Lung (tissue), 13 donors: ENCODE data around the gene CCDC157. TPM values are rescaled to one million over a fixed set of nuclear protein-coding genes. Genes with fewer than 3 reads are reported as not detected.

Experiments
- ATAC-seq: fragments of 200-7000 bp; cut with Tn5 transposase; one replicate; pipeline ENCODE4 v1.9.1; 2020; ENCODE audit warnings: moderate number of reproducible peaks; ENCODE audit not compliant: insufficient read depth, low FRiP score
- DNase-seq, 3 donors: peaks; one replicate each; pipeline ENCODE4 v3.0.0-alpha.2; 2013 to 2017
- H3K27ac ChIP-seq, 2 donors: one replicate each; pipeline ENCODE4 v1.5.1; 2013; ENCODE audit warnings: mild to moderate bottlenecking in 2 of 2, moderate library complexity in 2 of 2, control low read depth in 1 of 2, inconsistent platforms in 1 of 2, low read depth in 1 of 2, low read length in 1 of 2
- H3K27me3 ChIP-seq, 3 donors: one replicate each; pipeline ENCODE4 v1.5.1; 2013; ENCODE audit warnings: low read length in 2 of 3; ENCODE audit not compliant: control insufficient read depth in 3 of 3, insufficient read depth in 3 of 3
- H3K36me3 ChIP-seq, 4 donors: one replicate each; pipeline ENCODE4 v1.5.1; 2013; ENCODE audit warnings: low read length in 4 of 4, mild to moderate bottlenecking in 1 of 4, moderate library complexity in 1 of 4; ENCODE audit not compliant: control insufficient read depth in 4 of 4, insufficient read depth in 4 of 4
- H3K4me1 ChIP-seq, 5 donors: one replicate each; pipeline ENCODE4 v1.5.1; 2013; ENCODE audit warnings: low read length in 5 of 5, mild to moderate bottlenecking in 2 of 5, moderate library complexity in 1 of 5; ENCODE audit not compliant: control insufficient read depth in 5 of 5, insufficient read depth in 5 of 5
- H3K4me3 ChIP-seq: one replicate; pipeline ENCODE4 v1.5.1; 2013; ENCODE audit warnings: mild to moderate bottlenecking, control low read depth, moderate library complexity
- H3K9ac ChIP-seq, 2 donors: one replicate each; pipeline ENCODE4 v1.5.1; 2013; ENCODE audit warnings: low read length in 2 of 2, control low read depth in 1 of 2; ENCODE audit not compliant: insufficient read depth in 1 of 2
- H3K9me3 ChIP-seq, 4 donors: one replicate each; pipeline ENCODE4 v1.5.1; 2013; ENCODE audit warnings: low read length in 3 of 4, mild to moderate bottlenecking in 1 of 4, moderate library complexity in 1 of 4; ENCODE audit not compliant: control insufficient read depth in 4 of 4, insufficient read depth in 3 of 4
- CTCF ChIP-seq: IDR thresholded peaks from 2 replicates; pipeline ENCODE4 v1.5.1; 2012; ENCODE audit warnings: mild to moderate bottlenecking; ENCODE audit errors: control extremely low read depth, extremely low read depth
- WGBS, 2 donors: extraction: QIAGEN DNeasy Blood & Tissue Kit; methylation state at CpG; one replicate each; pipeline ENCODE4 v1.1.7; 2013; 5-methylcytosine and 5-hydroxymethylcytosine counted together
- polyA plus RNA-seq, 2 donors: library from polyadenylated mRNA; stranded (reverse); fragments of 200-250 nt; gene quantifications; one replicate each; pipeline ENCODE4 v1.2.1, GENCODE V29; 2013
- small RNA-seq: library from RNA; depleted of rRNA; stranded (forward); fragments of <200 nt; gene quantifications from one replicate; pipeline ENCODE3, GENCODE V24; 2014; ENCODE audit warnings: low replicate concordance
- total RNA-seq, 2 donors: library from RNA; depleted of rRNA in 1 of 2; stranded (reverse); fragments of >200 nt in 1 of 2; gene quantifications; one replicate each; pipeline ENCODE4 v1.2.1, GENCODE V29; 2014 to 2021
- donor health status: control.
- donor health status: control.
- donor health status: Bipolar disorder and iron deficiency.
- donor health status: healthy.
- donor health status: DM: yes; HTN: yes; CAD: no.

Gene CCDC157
- total and polyA plus RNA-seq, 4 donors, result 4.1 to 11.9 (median 8.5) TPM

GRCh38 chr22:30424534-30425326 lies 67.9 kb downstream of the CCDC157 start:
- peak in 2 of 3 donors; percentile 39 to 47 for DNase-seq
- WGBS, 2 donors, result 46 to 55% methylated on average over 20 of the region's 20 CpGs

GRCh38 chr22:30425327-30425615 lies 68.5 kb downstream of the CCDC157 start:
- ATAC-seq (no peak), DNase-seq (no peak)
- 8 to 15% methylated on average over 9 of the region's 9 CpGs for WGBS, 2 donors
- H3K9ac ChIP-seq, result no peak overlapping the region
- peaks cover 0 to 5% (median under 1%) of the 10 kb centered on the region in 4 donors for H3K36me3 ChIP-seq
- H3K9me3 ChIP-seq, result no peaks in the 10 kb centered on the region
- no peaks in the 10 kb centered on the region for H3K27me3 ChIP-seq
- H3K4me3 ChIP-seq, result peak overlapping the region; percentile 72
- TF ChIP-seq CTCF, result no peak
- H3K27ac ChIP-seq, result peak overlapping the region; percentile 85 to 88
- H3K4me1 ChIP-seq, result peaks cover 11 to 29% (median 17%) of the 10 kb centered on the region in 5 donors

More at GRCh38 chr22:30424534-30425326, 67.9 kb downstream of the CCDC157 start:
- Histone ChIP-seq H3K27ac (peak overlapping the region; percentile 6 to 96), H3K27me3 (no peaks in the 10 kb centered on the region), H3K9me3 (no peaks in the 10 kb centered on the region), H3K36me3 (peaks cover 0 to 8% (median 1%) of the 10 kb centered on the region in 4 donors), H3K4me3 (no peak overlapping the region), H3K4me1 (peaks cover 11 to 29% (median 17%) of the 10 kb centered on the region in 5 donors), H3K9ac (peak overlapping the region; percentile 66 to 76)
- ATAC-seq, result no peak
- no peak for TF ChIP-seq CTCF

GRCh38 chr22:30425616-30426387 lies 69.0 kb downstream of the CCDC157 start, which contains the start of gene MTFP1:
Gene MTFP1, plus strand, starts transcription at chr22:30425768. Its CDS starts 112 bp downstream, at chr22:30425880.
- 2 to 4% methylated on average over 56 to 61 of the region's 61 CpGs for WGBS, 2 donors
- Histone ChIP-seq H3K9me3 (no peaks in the 10 kb centered on the region), H3K27ac (peak within 1 kb of the TSS; percentile 88 to 96), H3K27me3 (no peaks in the 10 kb centered on the region), H3K36me3 (no peaks in the 10 kb centered on the region), H3K9ac (peak within 1 kb of the TSS in 1 of 2 donors; percentile 76), H3K4me3 (peak within 1 kb of the TSS; percentile 72), H3K4me1 (peaks cover 11 to 29% (median 17%) of the 10 kb centered on the region in 5 donors)
- no peak for TF ChIP-seq CTCF
- peak; percentile 82 to 88 (median 86) for DNase-seq
- ATAC-seq, result no peak

Small RNA genes lying within 50 kb of the gene (small RNA-seq; reads per million reads assigned to genes)
- not detected for gene AC004832.3
- not detected for gene RNU6-564P

Other genes with a start within 250 kb of the CCDC157 start
- 1 to 10 TPM in 1 of 2 donors, under 1 TPM in 1; 0.77 to 5.1 TPM for gene LIF, start 110.2 kb upstream of the CCDC157 start, total RNA-seq
- 10 to 100 TPM in 1 of 2 donors, 1 to 10 TPM in 1; 5.1 to 26.1 TPM for gene LIF, start 110.2 kb upstream of the CCDC157 start, polyA plus RNA-seq
- 1 to 10 TPM; 1.8 to 3.3 TPM for gene OSM, start 90.2 kb upstream of the CCDC157 start, total RNA-seq
- 10 to 100 TPM in 1 of 2 donors, under 1 TPM in 1; 0.57 to 33.2 TPM for gene OSM, start 90.2 kb upstream of the CCDC157 start, polyA plus RNA-seq
- 10 to 100 TPM; 12.6 to 26.5 TPM for gene CASTOR1, start 67.5 kb upstream of the CCDC157 start, total RNA-seq
- gene CASTOR1, start 67.5 kb upstream of the CCDC157 start, polyA plus RNA-seq, result 10 to 100 TPM; 14.1 to 16.5 TPM
- 10 to 100 TPM; 25.9 to 36.4 TPM for gene TBC1D10A, start 30.1 kb upstream of the CCDC157 start, total RNA-seq
- 10 to 100 TPM; 15.0 to 27.3 TPM for gene TBC1D10A, start 30.1 kb upstream of the CCDC157 start, polyA plus RNA-seq
- 100 to 1,000 TPM in 1 of 2 donors, 10 to 100 TPM in 1; 52.8 to 157 TPM for gene SF3A1, start 113 bp upstream of the CCDC157 start, total RNA-seq
- 10 to 100 TPM; 15.8 to 37.4 TPM for gene SF3A1, start 113 bp upstream of the CCDC157 start, polyA plus RNA-seq
- gene RNF215, start 30.4 kb downstream of the CCDC157 start, total RNA-seq, result 10 to 100 TPM in 1 of 2 donors, 1 to 10 TPM in 1; 8.5 to 19.7 TPM
- gene RNF215, start 30.4 kb downstream of the CCDC157 start, polyA plus RNA-seq, result 10 to 100 TPM in 1 of 2 donors, 1 to 10 TPM in 1; 8.9 to 10.4 TPM
- 10 to 100 TPM in 1 of 2 donors, 1 to 10 TPM in 1; 8.8 to 10.3 TPM for gene SEC14L2, start 40.0 kb downstream of the CCDC157 start, total RNA-seq
- gene SEC14L2, start 40.0 kb downstream of the CCDC157 start, polyA plus RNA-seq, result 1 to 10 TPM; 6.1 to 7.2 TPM
- 10 to 100 TPM in 1 of 2 donors, 1 to 10 TPM in 1; 1.8 to 21.0 TPM for gene MTFP1, start 68.8 kb downstream of the CCDC157 start, total RNA-seq
- 10 to 100 TPM; 30.0 to 40.0 TPM for gene MTFP1, start 68.8 kb downstream of the CCDC157 start, polyA plus RNA-seq
- gene SEC14L3, start 115.0 kb downstream of the CCDC157 start, total RNA-seq, result under 1 TPM; 0.65 to 0.98 TPM
- under 1 TPM; 0.17 to 0.75 TPM for gene SEC14L3, start 115.0 kb downstream of the CCDC157 start, polyA plus RNA-seq
- 1 to 10 TPM in 1 of 2 donors, under 1 TPM in 1; 0.68 to 5.3 TPM for gene SEC14L4, start 148.7 kb downstream of the CCDC157 start, total RNA-seq
- gene SEC14L4, start 148.7 kb downstream of the CCDC157 start, polyA plus RNA-seq, result 10 to 100 TPM in 1 of 2 donors, under 1 TPM in 1; 0.60 to 20.8 TPM
- 1 to 10 TPM; 3.4 to 3.8 TPM for gene SEC14L6, start 189.7 kb downstream of the CCDC157 start, total RNA-seq
- 10 to 100 TPM in 1 of 2 donors, under 1 TPM in 1; 0.61 to 12.4 TPM for gene SEC14L6, start 189.7 kb downstream of the CCDC157 start, polyA plus RNA-seq
- 1 to 10 TPM; 3.5 to 4.0 TPM for gene GAL3ST1, start 217.7 kb downstream of the CCDC157 start, total RNA-seq
- 1 to 10 TPM in 1 of 2 donors, under 1 TPM in 1; 0.72 to 3.3 TPM for gene GAL3ST1, start 217.7 kb downstream of the CCDC157 start, polyA plus RNA-seq
- 10 to 100 TPM; 34.4 to 76.5 TPM for gene PES1, start 234.9 kb downstream of the CCDC157 start, total RNA-seq
- gene PES1, start 234.9 kb downstream of the CCDC157 start, polyA plus RNA-seq, result 10 to 100 TPM; 68.9 to 77.2 TPM